ENCODE data around the gene DOHH. TPM values are rescaled to one million over a fixed set of nuclear protein-coding genes. Genes with fewer than 3 reads are reported as not detected.

DOHH gene
- total and polyA plus RNA-seq, 9 of the 15 experiments (the other 6 are each of a cell fraction or from before 2014, with no cell fraction given) = 0.14 to 47.2 (median 5.1) TPM

DNA sequence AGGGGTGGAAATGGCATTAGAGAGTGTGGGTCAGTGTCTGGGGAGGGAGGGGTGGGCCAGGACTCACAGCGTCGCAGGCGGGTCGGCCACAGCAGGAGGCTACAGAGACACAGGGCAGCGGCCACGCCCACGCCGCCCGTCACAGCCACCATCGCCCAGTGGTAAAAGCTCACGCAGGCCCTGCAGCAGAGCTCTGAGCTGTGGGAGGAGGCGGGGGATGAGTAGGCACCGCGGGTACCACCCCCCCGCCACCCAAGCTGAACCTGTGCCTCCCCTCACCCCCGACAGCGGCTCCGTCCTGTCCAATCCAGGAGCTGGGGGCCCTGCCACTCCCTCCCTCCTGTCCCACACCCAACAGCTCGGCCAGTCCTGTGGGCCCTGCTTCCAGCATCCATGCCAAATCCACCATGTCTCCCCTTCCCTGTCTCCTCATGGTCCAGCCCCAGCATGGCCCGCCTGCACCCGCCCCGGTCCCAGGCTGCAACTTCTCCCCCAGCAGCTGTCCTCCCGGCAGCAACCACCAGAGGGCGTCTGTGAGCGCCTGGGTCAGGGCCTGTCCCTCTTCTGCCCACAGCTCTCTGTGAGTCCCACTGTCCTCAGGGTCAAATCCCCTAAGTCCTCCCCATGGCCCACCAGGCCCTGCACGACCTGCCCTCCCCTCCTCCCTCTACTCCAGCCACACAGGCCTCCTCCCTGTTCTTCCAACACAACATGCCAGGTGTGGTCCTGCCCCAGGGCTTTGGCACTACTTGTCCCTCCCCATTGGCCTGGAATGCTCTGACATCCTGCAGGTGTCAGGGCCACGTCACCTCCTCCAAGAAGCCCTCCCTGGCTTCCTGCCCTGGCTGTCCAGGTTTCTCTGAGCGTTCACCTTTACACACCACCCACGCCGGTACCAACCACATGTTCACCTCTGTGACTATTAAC, 44.5 kb upstream of the DOHH start (continued):
- TF ChIP-seq, protein P1, sequence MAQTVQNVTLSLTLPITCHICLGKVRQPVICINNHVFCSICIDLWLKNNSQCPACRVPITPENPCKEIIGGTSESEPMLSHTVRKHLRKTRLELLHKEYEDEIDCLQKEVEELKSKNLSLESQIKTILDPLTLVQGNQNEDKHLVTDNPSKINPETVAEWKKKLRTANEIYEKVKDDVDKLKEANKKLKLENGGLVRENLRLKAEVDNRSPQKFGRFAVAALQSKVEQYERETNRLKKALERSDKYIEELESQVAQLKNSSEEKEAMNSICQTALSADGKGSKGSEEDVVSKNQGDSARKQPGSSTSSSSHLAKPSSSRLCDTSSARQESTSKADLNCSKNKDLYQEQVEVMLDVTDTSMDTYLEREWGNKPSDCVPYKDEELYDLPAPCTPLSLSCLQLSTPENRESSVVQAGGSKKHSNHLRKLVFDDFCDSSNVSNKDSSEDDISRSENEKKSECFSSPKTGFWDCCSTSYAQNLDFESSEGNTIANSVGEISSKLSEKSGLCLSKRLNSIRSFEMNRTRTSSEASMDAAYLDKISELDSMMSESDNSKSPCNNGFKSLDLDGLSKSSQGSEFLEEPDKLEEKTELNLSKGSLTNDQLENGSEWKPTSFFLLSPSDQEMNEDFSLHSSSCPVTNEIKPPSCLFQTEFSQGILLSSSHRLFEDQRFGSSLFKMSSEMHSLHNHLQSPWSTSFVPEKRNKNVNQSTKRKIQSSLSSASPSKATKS (CRISPR knock-in tag; IDR thresholded peaks at IDR 0.05) = no peak
- TF ChIP-seq RAD21 (CRISPR knock-in tag; conservative IDR thresholded peaks at IDR 0.05 in 1 of 2, IDR thresholded peaks at IDR 0.05 in 1 of 2) (peak; percentile 81 to 91), EP300 (IDR thresholded peaks at IDR 0.05; ENCODE audit: low read length) (no peak), JUN (IDR thresholded peaks at IDR 0.05; ENCODE audit: borderline replicate concordance, low read depth, low read length) (no peak), JUN (CRISPR knock-in tag; IDR thresholded peaks at IDR 0.05; ENCODE audit: borderline replicate concordance) (no peak), TSC22D4 (tag; IDR thresholded peaks at IDR 0.05) (no peak)
- TF ChIP-seq, protein P2, sequence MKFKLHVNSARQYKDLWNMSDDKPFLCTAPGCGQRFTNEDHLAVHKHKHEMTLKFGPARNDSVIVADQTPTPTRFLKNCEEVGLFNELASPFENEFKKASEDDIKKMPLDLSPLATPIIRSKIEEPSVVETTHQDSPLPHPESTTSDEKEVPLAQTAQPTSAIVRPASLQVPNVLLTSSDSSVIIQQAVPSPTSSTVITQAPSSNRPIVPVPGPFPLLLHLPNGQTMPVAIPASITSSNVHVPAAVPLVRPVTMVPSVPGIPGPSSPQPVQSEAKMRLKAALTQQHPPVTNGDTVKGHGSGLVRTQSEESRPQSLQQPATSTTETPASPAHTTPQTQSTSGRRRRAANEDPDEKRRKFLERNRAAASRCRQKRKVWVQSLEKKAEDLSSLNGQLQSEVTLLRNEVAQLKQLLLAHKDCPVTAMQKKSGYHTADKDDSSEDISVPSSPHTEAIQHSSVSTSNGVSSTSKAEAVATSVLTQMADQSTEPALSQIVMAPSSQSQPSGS (CRISPR knock-in tag; IDR thresholded peaks at IDR 0.05) = no peak
- TF ChIP-seq, protein P3, sequence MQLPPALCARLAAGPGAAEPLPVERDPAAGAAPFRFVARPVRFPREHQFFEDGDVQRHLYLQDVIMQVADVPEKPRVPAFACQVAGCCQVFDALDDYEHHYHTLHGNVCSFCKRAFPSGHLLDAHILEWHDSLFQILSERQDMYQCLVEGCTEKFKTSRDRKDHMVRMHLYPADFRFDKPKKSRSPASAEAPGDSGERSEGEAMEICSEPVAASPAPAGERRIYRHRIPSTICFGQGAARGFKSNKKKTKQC (CRISPR knock-in tag; IDR thresholded peaks at IDR 0.05) = 0 out of 2 replicates have a peak, but pooled peaks have one; percentile 44
- TF ChIP-seq, protein P4, sequence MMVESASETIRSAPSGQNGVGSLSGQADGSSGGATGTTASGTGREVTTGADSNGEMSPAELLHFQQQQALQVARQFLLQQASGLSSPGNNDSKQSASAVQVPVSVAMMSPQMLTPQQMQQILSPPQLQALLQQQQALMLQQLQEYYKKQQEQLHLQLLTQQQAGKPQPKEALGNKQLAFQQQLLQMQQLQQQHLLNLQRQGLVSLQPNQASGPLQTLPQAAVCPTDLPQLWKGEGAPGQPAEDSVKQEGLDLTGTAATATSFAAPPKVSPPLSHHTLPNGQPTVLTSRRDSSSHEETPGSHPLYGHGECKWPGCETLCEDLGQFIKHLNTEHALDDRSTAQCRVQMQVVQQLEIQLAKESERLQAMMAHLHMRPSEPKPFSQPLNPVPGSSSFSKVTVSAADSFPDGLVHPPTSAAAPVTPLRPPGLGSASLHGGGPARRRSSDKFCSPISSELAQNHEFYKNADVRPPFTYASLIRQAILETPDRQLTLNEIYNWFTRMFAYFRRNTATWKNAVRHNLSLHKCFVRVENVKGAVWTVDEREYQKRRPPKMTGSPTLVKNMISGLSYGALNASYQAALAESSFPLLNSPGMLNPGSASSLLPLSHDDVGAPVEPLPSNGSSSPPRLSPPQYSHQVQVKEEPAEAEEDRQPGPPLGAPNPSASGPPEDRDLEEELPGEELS (CRISPR knock-in tag; IDR thresholded peaks at IDR 0.05; ENCODE audit: borderline replicate concordance) = 0 out of 2 replicates have a peak, but pooled peaks have one; percentile 51
- TF ChIP-seq, protein P5, sequence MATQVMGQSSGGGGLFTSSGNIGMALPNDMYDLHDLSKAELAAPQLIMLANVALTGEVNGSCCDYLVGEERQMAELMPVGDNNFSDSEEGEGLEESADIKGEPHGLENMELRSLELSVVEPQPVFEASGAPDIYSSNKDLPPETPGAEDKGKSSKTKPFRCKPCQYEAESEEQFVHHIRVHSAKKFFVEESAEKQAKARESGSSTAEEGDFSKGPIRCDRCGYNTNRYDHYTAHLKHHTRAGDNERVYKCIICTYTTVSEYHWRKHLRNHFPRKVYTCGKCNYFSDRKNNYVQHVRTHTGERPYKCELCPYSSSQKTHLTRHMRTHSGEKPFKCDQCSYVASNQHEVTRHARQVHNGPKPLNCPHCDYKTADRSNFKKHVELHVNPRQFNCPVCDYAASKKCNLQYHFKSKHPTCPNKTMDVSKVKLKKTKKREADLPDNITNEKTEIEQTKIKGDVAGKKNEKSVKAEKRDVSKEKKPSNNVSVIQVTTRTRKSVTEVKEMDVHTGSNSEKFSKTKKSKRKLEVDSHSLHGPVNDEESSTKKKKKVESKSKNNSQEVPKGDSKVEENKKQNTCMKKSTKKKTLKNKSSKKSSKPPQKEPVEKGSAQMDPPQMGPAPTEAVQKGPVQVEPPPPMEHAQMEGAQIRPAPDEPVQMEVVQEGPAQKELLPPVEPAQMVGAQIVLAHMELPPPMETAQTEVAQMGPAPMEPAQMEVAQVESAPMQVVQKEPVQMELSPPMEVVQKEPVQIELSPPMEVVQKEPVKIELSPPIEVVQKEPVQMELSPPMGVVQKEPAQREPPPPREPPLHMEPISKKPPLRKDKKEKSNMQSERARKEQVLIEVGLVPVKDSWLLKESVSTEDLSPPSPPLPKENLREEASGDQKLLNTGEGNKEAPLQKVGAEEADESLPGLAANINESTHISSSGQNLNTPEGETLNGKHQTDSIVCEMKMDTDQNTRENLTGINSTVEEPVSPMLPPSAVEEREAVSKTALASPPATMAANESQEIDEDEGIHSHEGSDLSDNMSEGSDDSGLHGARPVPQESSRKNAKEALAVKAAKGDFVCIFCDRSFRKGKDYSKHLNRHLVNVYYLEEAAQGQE (IDR thresholded peaks at IDR 0.05; ENCODE audit: borderline replicate concordance) = peak; percentile 84; the same call in 1 of the 2 replicates
- TF ChIP-seq, protein P5 (CRISPR knock-in tag; IDR thresholded peaks at IDR 0.05; ENCODE audit: low read depth) = no peak
